H1 (cell line): ENCODE results near the gene GAD2. TPM values are rescaled to one million over a fixed set of nuclear protein-coding genes. Genes with fewer than 3 reads are reported as not detected.

Experiments used
- CTCF ChIA-PET: fragments of 300-600 bp; sonication (Branson Sonifier 250); formaldehyde crosslinking; loops from one replicate; lab custom pipeline; 2021; ENCODE audit not compliant: partially characterized antibody; lab: Charles Lee
- POLR2A ChIA-PET: fragments of 300-600 bp; sonication (Branson Sonifier 250); formaldehyde crosslinking; loops from one replicate; lab custom pipeline; 2021; ENCODE audit warnings: inconsistent platforms; ENCODE audit not compliant: partially characterized antibody; lab: Charles Lee
- DNase-seq, 2 experiments: peaks; one replicate each; pipeline versions ENCODE4 v3.0.0 to v3.0.0-alpha.2; 2010 to 2022; ENCODE audit warnings: low spot score in 2 of 2, low read depth in 1 of 2, mixed read lengths in 1 of 2
- FAIRE-seq: peaks from 2 replicates; lab custom pipeline; 2011; peaks lifted over from hg19 to GRCh38; lab: Jason Lieb, UNC
- H2AFZ ChIP-seq: 2 replicates; pipeline ENCODE4 v1.8.1; 2012; ENCODE audit warnings: low read length, inconsistent platforms
- H2AK5ac ChIP-seq: 2 replicates; pipeline ENCODE4 v1.6.1; 2013; ENCODE audit warnings: low read depth, low read length
- H2BK120ac ChIP-seq: replicated peaks from 2 replicates; pipeline ENCODE3; 2013; ENCODE audit warnings: low read depth, low read length, inconsistent platforms
- H2BK12ac ChIP-seq: 2 replicates; pipeline ENCODE4 v1.6.1; 2013; ENCODE audit warnings: low read depth, low read length
- H2BK15ac ChIP-seq: 2 replicates; pipeline ENCODE4 v1.6.1; 2013; ENCODE audit warnings: low read length
- H2BK20ac ChIP-seq: 2 replicates; pipeline ENCODE4 v1.6.1; 2013; ENCODE audit warnings: low read length
- H2BK5ac ChIP-seq: 2 replicates; pipeline ENCODE4 v1.6.1; 2013; ENCODE audit warnings: low read depth, low read length
- H3K14ac ChIP-seq: 2 replicates; pipeline ENCODE4 v1.6.1; 2013; ENCODE audit warnings: inconsistent platforms; ENCODE audit not compliant: insufficient read length
- H3K18ac ChIP-seq: 2 replicates; pipeline ENCODE4 v1.6.1; 2013; ENCODE audit warnings: low read length; ENCODE audit errors: extremely low read depth
- H3K23ac ChIP-seq: 2 replicates; pipeline ENCODE4 v1.6.1; 2013; ENCODE audit warnings: inconsistent platforms; ENCODE audit not compliant: insufficient read length
- H3K23me2 ChIP-seq: 2 replicates; pipeline ENCODE4 v1.6.1; 2013; ENCODE audit warnings: low read depth, low read length
- H3K27ac ChIP-seq: 2 replicates; pipeline ENCODE4 v1.6.1; 2011; ENCODE audit warnings: low read depth, low read length, inconsistent platforms
- H3K27me3 ChIP-seq, 4 experiments: replicated peaks in 1 of 4; 1 replicate in 1 of 4; 2 replicates in 3 of 4; pipeline versions ENCODE4 v1.6.1 to v1.8.1; 2011 to 2013; ENCODE audit warnings: low read length in 3 of 4, mild to moderate bottlenecking in 3 of 4, inconsistent platforms in 2 of 4, mixed read lengths in 2 of 4, moderate library complexity in 1 of 4; ENCODE audit not compliant: control insufficient read depth in 3 of 4, insufficient read depth in 3 of 4; ENCODE audit errors: extremely low read depth in 1 of 4
- H3K36me3 ChIP-seq, 4 experiments: 2 replicates each; pipeline versions ENCODE4 v1.6.1 to v1.8.1; 2011 to 2013; ENCODE audit warnings: mild to moderate bottlenecking in 4 of 4, low read length in 3 of 4, moderate library complexity in 2 of 4, control low read depth in 1 of 4, inconsistent platforms in 1 of 4; ENCODE audit not compliant: insufficient read depth in 4 of 4, control insufficient read depth in 2 of 4
- H3K4ac ChIP-seq: replicated peaks from 2 replicates; pipeline ENCODE3; 2013; ENCODE audit warnings: low read length, low read depth, mixed read lengths, inconsistent platforms; ENCODE audit not compliant: insufficient read length
- H3K4me1 ChIP-seq, 4 experiments: replicated peaks in 1 of 4; 1 replicate in 1 of 4; 2 replicates in 3 of 4; pipeline versions ENCODE4 v1.6.1 to v1.8.1; 2011 to 2013; ENCODE audit warnings: low read length in 3 of 4, inconsistent platforms in 2 of 4, mixed read lengths in 1 of 4; ENCODE audit not compliant: insufficient read depth in 4 of 4, control insufficient read depth in 3 of 4
- H3K4me2 ChIP-seq, 2 experiments: 2 replicates each; pipeline versions ENCODE4 v1.6.1 to v1.8.1; 2011 to 2013; ENCODE audit warnings: low read depth in 2 of 2, low read length in 2 of 2, control low read depth in 1 of 2, inconsistent platforms in 1 of 2, mild to moderate bottlenecking in 1 of 2; ENCODE audit not compliant: insufficient read depth in 1 of 2
- H3K4me3 ChIP-seq, 4 experiments: fragments of 200-600, 300-600 bp in 1 of 4; sonication (generic), shearing (Covaris generic), sonication (Bioruptor Twin) in 1 of 4; 2 replicates each; pipeline versions ENCODE4 v1.5.1 to v1.8.1; 2011 to 2016; ENCODE audit warnings: low read length in 4 of 4, low read depth in 3 of 4, control low read depth in 2 of 4, inconsistent platforms in 2 of 4, mild to moderate bottlenecking in 2 of 4, mixed read lengths in 1 of 4, moderate library complexity in 1 of 4; ENCODE audit not compliant: insufficient read depth in 2 of 4; ENCODE audit errors: extremely low read depth in 1 of 4
- H3K56ac ChIP-seq: replicated peaks from 2 replicates; pipeline ENCODE3; 2013; ENCODE audit warnings: low read depth, mild to moderate bottlenecking, mixed read lengths, low read length, inconsistent platforms; ENCODE audit not compliant: insufficient read length
- H3K79me1 ChIP-seq: 2 replicates; pipeline ENCODE4 v1.6.1; 2013; ENCODE audit warnings: low read depth, low read length, control low read depth
- H3K79me2 ChIP-seq, 2 experiments: 2 replicates each; pipeline versions ENCODE4 v1.6.1 to v1.8.1; 2012 to 2013; ENCODE audit warnings: low read length in 2 of 2, mild to moderate bottlenecking in 2 of 2, inconsistent platforms in 1 of 2; ENCODE audit not compliant: insufficient read depth in 2 of 2, control insufficient read depth in 1 of 2
- H3K9ac ChIP-seq, 4 experiments: replicated peaks in 1 of 4; 1 replicate in 1 of 4; 2 replicates in 3 of 4; pipeline versions ENCODE4 v1.6.1 to v1.8.1; 2011 to 2013; ENCODE audit warnings: low read depth in 3 of 4, low read length in 3 of 4, control low read depth in 2 of 4, mild to moderate bottlenecking in 2 of 4, moderate library complexity in 2 of 4, inconsistent platforms in 1 of 4; ENCODE audit errors: extremely low read depth in 1 of 4
- H3K9me3 ChIP-seq, 2 experiments: 2 replicates each; pipeline versions ENCODE4 v1.6.1 to v1.8.1; 2012 to 2013; ENCODE audit warnings: mild to moderate bottlenecking in 2 of 2, moderate library complexity in 2 of 2, control low read depth in 1 of 2, inconsistent platforms in 1 of 2, low read depth in 1 of 2, low read length in 1 of 2, mixed read lengths in 1 of 2; ENCODE audit not compliant: insufficient read depth in 2 of 2
- H4K20me1 ChIP-seq, 2 experiments: replicated peaks in 1 of 2; 2 replicates each; pipeline versions ENCODE3 to v1.8.1; 2011 to 2013; ENCODE audit warnings: inconsistent platforms in 2 of 2, low read length in 2 of 2, mild to moderate bottlenecking in 1 of 2; ENCODE audit not compliant: insufficient read depth in 2 of 2, control insufficient read depth in 1 of 2
- H4K5ac ChIP-seq: 2 replicates; pipeline ENCODE4 v1.6.1; 2013; ENCODE audit warnings: low read length, low read depth, mixed read lengths, inconsistent platforms; ENCODE audit not compliant: insufficient read length
- H4K8ac ChIP-seq: 2 replicates; pipeline ENCODE4 v1.8.0; 2013; ENCODE audit warnings: mild to moderate bottlenecking, moderate library complexity, low read length, inconsistent platforms; ENCODE audit not compliant: insufficient read depth; ENCODE audit errors: extremely low read depth
- H4K91ac ChIP-seq: replicated peaks from 2 replicates; pipeline ENCODE3; 2013; ENCODE audit warnings: low read length, mixed read lengths, inconsistent platforms; ENCODE audit not compliant: insufficient read length
- JUND ChIP-seq: IDR thresholded peaks from 2 replicates; pipeline ENCODE4 v1.6.1; 2011; ENCODE audit warnings: mild to moderate bottlenecking, improper control_type of control experiment, low read length
- RAD21 ChIP-seq, 2 experiments: IDR thresholded peaks in 1 of 2; conservative IDR thresholded peaks in 1 of 2; 2 replicates each; pipeline ENCODE4 v1.6.1; 2011; ENCODE audit warnings: low read depth in 2 of 2, low read length in 2 of 2, improper control_type of control experiment in 1 of 2, inconsistent platforms in 1 of 2, mild to moderate bottlenecking in 1 of 2, moderate library complexity in 1 of 2
- WGBS, 2 experiments: shearing (Covaris generic) in 1 of 2; methylation state at CpG; one replicate each; pipeline versions ENCODE4 v1.1.6 to v1.1.7; 2013 to 2015; ENCODE audit warnings: low lambda C conversion rate in 2 of 2, mixed read lengths in 2 of 2, inconsistent platforms in 1 of 2, low coverage in 1 of 2, missing lambda C conversion rate in 1 of 2; ENCODE audit not compliant: insufficient replicate concordance in 2 of 2, insufficient coverage in 1 of 2, insufficient read length in 1 of 2; ENCODE audit errors: extremely low coverage in 1 of 2, missing lambda C conversion rate in 1 of 2; 5-methylcytosine and 5-hydroxymethylcytosine counted together
- polyA plus RNA-seq, 7 experiments: library from polyadenylated mRNA; depleted of rRNA in 3 of 7; stranded (reverse) in 5 of 7; unstranded in 2 of 7; fragments of >200 nt in 5 of 7; fragments of 200-250 nt in 2 of 7; gene quantifications; 1 replicate in 5 of 7; 2 replicates in 1 of 7; 4 replicates in 1 of 7; pipeline versions ENCODE4 v1.2.1 to v1.2.3, GENCODE V29; 2011 to 2013; ENCODE audit warnings: missing spikeins in 2 of 7, mixed read lengths in 2 of 7
- total RNA-seq: library from RNA; stranded (reverse); fragmentation: NEBNext Ultra II Directional; extraction: Animal tissue kit (Norgen Biotek cat#: 25700); gene quantifications from 2 replicates; pipeline ENCODE4 v1.2.1, GENCODE V29; 2021

GAD2 gene
- total and polyA plus RNA-seq, 2 of the 8 experiments (the other 6 are each of a cell fraction or from before 2014, with no cell fraction given) = 0.30 to 0.47 TPM

DNA sequence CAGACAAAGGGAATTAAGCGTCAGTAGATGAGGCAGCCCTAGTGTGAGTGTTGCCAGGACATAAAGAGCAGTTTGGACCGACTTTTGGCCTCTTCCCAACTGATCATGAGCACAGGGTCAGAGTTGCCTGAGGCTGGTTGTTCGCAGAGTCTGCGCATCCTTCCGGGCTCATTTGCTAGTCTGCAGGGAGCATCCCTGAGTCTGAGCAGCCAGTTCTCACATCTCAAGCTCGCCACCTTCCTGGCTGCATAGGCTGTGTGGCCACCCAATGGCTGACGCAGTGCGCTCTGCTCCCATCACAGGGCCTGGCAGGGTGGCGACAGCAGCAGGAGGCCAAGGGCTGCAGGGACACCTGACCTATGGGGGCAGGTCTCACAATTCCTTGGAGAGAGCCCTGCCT, 5.0 kb downstream of the GAD2 start:
- DNase-seq = no peak
- POLR2A ChIA-PET = no interaction called here
- H2BK15ac ChIP-seq = 0 out of 2 replicates have a peak overlapping the region, but pooled peaks have one; percentile 23
- no peak overlapping the region for H2BK120ac ChIP-seq
- no peak overlapping the region; a peak in 1 of 4 replicates for H3K4me2 ChIP-seq
- H3K9me3 ChIP-seq = no peaks in the 10 kb centered on the region
- no peak overlapping the region for H3K4ac ChIP-seq
- H4K91ac ChIP-seq = no peak overlapping the region
- H3K27ac ChIP-seq = no peak overlapping the region
- H3K79me2 ChIP-seq = no peaks in the 10 kb centered on the region
- no peak overlapping the region for H3K18ac ChIP-seq
- H3K4me3 ChIP-seq = no peak overlapping the region
- no peak overlapping the region for H2AFZ ChIP-seq
- H2BK5ac ChIP-seq = no peak overlapping the region
- peaks cover 0 to 20% (median 6%) of the 10 kb centered on the region in 4 experiments; a peak in 5 of 7 replicates for H3K4me1 ChIP-seq
- no peak overlapping the region for H4K5ac ChIP-seq
- H3K79me1 ChIP-seq = no peaks in the 10 kb centered on the region; the same call in 1 of the 2 replicates
- peaks cover 10% of the 10 kb centered on the region; the same call in 1 of the 2 replicates for H3K23me2 ChIP-seq
- H3K36me3 ChIP-seq = no peaks in the 10 kb centered on the region
- peak in 1 of 2 experiments; percentile 15; a peak in 1 of 4 replicates for TF ChIP-seq RAD21 (IDR thresholded peaks at IDR 0.05 in 1 of 2, conservative IDR thresholded peaks at IDR 0.05 in 1 of 2; ENCODE audit: low read depth in 2 of 2, low read length in 2 of 2)
- no peak for TF ChIP-seq JUND
- H4K8ac ChIP-seq = no peak overlapping the region
- no peak overlapping the region for H3K14ac ChIP-seq
- FAIRE-seq = no peak
- 0 out of 2 replicates have a peak overlapping the region, but pooled peaks have one; percentile 10 for H2BK12ac ChIP-seq
- H2BK20ac ChIP-seq = no peak overlapping the region
- H3K56ac ChIP-seq = no peak overlapping the region
- no peaks in the 10 kb centered on the region for H4K20me1 ChIP-seq
- whole genome bisulfite sequencing, 2 experiments = 71% methylated on average over 9 of the region's 9 CpGs; no CpG with 5 or more reads in 1 of the 2 experiments
- CTCF ChIA-PET = no interaction called here
- no peak overlapping the region for H3K23ac ChIP-seq
- peaks cover 32 to 47% (median 38%) of the 10 kb centered on the region in 4 experiments for H3K27me3 ChIP-seq
- no peak overlapping the region for H3K9ac ChIP-seq
- H2AK5ac ChIP-seq = no peak overlapping the region
